WERI-Rb-1 (cell line): Measurements from ENCODE around the gene DPEP2.

Experiments
- DNase-seq: peaks from one replicate; pipeline ENCODE4 v3.0.0-alpha.2; 2020
- H3K27ac ChIP-seq: fragments of 250-450 bp; sonication (Bioruptor Pico); 2 replicates; pipeline ENCODE4 v1.5.1; 2020; ENCODE audit warnings: mild to moderate bottlenecking, moderate library complexity
- H3K27me3 ChIP-seq: fragments of 250-450 bp; sonication (Bioruptor Pico); 2 replicates; pipeline ENCODE4 v1.5.1; 2021; ENCODE audit warnings: mild to moderate bottlenecking, low read depth, moderate library complexity; ENCODE audit not compliant: insufficient read depth, severe bottlenecking
- H3K36me3 ChIP-seq: fragments of 250-450 bp; sonication (Bioruptor Pico); 2 replicates; pipeline ENCODE4 v1.5.1; 2020; ENCODE audit warnings: mild to moderate bottlenecking, moderate library complexity
- H3K4me3 ChIP-seq: 2 replicates; pipeline ENCODE4 v1.5.1; 2011; ENCODE audit warnings: low read depth, mild to moderate bottlenecking, control low read depth, low read length
- H3K9me3 ChIP-seq: fragments of 250-450 bp; sonication (Bioruptor Pico); 2 replicates; pipeline ENCODE4 v1.5.1; 2021; ENCODE audit warnings: mild to moderate bottlenecking, moderate library complexity; ENCODE audit not compliant: severe bottlenecking
- TF ChIP-seq, protein P1 (sequence below): IDR thresholded peaks from 2 replicates; pipeline ENCODE4 v1.5.1; 2011; ENCODE audit warnings: low read depth, mild to moderate bottlenecking, control low read depth, inconsistent platforms, low read length

Gene DPEP2

GRCh38 chr16:67967958-67968399, 31.3 kb downstream of the DPEP2 start:
- H3K27me3 ChIP-seq, result no peaks in the 10 kb centered on the region
- no peak for DNase-seq
- no peaks in the 10 kb centered on the region for H3K9me3 ChIP-seq
- peak overlapping the region; percentile 31; the same call in 1 of the 2 replicates for H3K27ac ChIP-seq
- H3K4me3 ChIP-seq, result peak overlapping the region; percentile 41
- H3K36me3 ChIP-seq, result no peaks in the 10 kb centered on the region; the same call in none of the 2 replicates
- TF ChIP-seq, protein P1, sequence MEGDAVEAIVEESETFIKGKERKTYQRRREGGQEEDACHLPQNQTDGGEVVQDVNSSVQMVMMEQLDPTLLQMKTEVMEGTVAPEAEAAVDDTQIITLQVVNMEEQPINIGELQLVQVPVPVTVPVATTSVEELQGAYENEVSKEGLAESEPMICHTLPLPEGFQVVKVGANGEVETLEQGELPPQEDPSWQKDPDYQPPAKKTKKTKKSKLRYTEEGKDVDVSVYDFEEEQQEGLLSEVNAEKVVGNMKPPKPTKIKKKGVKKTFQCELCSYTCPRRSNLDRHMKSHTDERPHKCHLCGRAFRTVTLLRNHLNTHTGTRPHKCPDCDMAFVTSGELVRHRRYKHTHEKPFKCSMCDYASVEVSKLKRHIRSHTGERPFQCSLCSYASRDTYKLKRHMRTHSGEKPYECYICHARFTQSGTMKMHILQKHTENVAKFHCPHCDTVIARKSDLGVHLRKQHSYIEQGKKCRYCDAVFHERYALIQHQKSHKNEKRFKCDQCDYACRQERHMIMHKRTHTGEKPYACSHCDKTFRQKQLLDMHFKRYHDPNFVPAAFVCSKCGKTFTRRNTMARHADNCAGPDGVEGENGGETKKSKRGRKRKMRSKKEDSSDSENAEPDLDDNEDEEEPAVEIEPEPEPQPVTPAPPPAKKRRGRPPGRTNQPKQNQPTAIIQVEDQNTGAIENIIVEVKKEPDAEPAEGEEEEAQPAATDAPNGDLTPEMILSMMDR, result no peak

GRCh38 chr16:67967183-67967957, 31.9 kb downstream of the DPEP2 start:
- peak overlapping the region; percentile 41 for H3K4me3 ChIP-seq
- no peaks in the 10 kb centered on the region for H3K27me3 ChIP-seq
- peak overlapping the region; percentile 31 for H3K27ac ChIP-seq
- TF ChIP-seq, protein P1, result no peak
- H3K9me3 ChIP-seq, result no peaks in the 10 kb centered on the region
- no peak for DNase-seq
- no peaks in the 10 kb centered on the region; the same call in none of the 2 replicates for H3K36me3 ChIP-seq

DNA sequence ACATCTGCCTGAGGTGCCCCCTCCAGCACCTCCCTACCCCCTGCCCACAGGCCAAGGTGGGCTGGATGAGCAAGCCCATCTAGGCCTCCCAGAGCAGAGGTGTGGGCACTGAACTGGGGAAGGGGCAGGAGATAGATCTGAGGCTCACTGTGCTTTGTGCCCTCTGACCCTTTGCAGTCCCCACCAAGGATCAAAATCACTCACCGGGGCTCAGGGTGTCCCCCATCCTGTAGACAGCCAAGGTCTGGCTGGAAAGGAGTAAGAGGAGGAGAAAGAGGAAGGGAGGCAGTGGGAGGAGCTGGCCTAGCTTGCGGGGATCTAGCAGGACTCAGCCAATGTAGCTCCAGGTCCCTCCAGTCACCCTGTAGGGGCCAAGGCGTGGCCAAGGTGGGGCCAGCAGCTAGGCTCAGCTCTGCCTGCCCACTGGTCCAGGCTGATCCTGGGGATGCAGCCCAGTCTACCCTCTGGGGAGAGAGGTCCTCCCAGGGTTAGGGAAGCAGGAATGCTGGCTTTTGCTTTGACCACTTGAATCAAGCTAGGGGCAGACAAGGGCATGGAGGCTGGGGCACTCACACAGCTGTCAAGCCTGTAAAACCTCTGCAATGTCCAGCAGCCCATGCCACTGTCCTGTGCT, 32.6 kb downstream of the DPEP2 start:
- peak overlapping the region; percentile 62 for H3K27ac ChIP-seq
- no peaks in the 10 kb centered on the region; the same call in none of the 2 replicates for H3K36me3 ChIP-seq
- no peak overlapping the region for H3K4me3 ChIP-seq
- H3K27me3 ChIP-seq, result no peaks in the 10 kb centered on the region
- TF ChIP-seq, protein P1, result no peak
- DNase-seq, result peak; percentile 49
- H3K9me3 ChIP-seq, result no peaks in the 10 kb centered on the region

GRCh38 chr16:67965668-67966548, 33.4 kb downstream of the DPEP2 start:
- Histone ChIP-seq H3K36me3 (peaks cover 4% of the 10 kb centered on the region), H3K27me3 (no peaks in the 10 kb centered on the region), H3K27ac (peak overlapping the region; percentile 62), H3K9me3 (no peaks in the 10 kb centered on the region), H3K4me3 (no peak overlapping the region)
- TF ChIP-seq, protein P1, result no peak
- DNase-seq, result peak; percentile 64

- H3K36me3 ChIP-seq, result peaks cover 4% of the 10 kb centered on the region
- DNase-seq, result no peak
- H3K27ac ChIP-seq, result no peak overlapping the region; the same call in 1 of the 2 replicates
- no peaks in the 10 kb centered on the region for H3K27me3 ChIP-seq
- H3K4me3 ChIP-seq, result no peak overlapping the region
- TF ChIP-seq, protein P1, result no peak
- H3K9me3 ChIP-seq, result no peaks in the 10 kb centered on the region
These were observed 34.7 kb downstream of the DPEP2 start for GRCh38 chr16:67964477-67965131.
